Measurements from ENCODE around the gene TTC8.

DNA sequence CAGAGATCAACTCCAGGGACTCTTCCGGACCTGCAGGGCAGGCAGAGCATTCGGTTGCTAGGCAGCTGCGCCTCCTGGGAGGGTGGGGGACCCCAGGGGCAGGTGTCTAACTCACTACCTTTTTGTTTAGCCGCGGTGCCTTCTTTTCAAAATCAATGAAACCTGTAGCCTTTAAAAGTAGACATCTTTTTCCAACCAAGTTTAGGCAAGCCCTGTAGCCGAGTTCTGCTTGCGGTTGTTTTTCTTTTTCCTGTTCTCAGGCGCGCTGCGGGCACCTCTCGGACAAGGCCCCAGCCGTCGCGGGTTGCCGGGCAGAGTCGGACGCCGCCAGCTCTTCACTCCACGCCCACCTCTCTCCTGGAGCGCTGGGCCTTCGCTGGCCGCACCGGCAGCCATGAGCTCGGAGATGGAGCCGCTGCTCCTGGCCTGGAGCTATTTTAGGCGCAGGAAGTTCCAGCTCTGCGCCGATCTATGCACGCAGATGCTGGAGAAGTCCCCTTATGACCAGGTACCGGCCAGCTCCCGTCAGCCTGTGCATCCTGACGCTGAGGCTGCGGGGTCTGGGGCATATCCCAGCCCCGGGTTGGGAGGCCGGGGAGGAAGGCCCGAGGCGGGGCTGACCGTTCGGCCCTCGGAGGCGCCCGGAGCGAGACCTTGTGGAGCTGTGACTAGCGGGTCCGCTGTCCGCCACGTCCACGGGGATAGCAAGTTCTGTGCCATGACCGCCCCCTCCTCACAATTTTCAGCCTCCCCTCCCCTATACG, at the start of gene TTC8:
- peak; percentile 63 for TF ChIP-seq POLR2A (IDR thresholded peaks at IDR 0.05)
- TF ChIP-seq, protein P1, sequence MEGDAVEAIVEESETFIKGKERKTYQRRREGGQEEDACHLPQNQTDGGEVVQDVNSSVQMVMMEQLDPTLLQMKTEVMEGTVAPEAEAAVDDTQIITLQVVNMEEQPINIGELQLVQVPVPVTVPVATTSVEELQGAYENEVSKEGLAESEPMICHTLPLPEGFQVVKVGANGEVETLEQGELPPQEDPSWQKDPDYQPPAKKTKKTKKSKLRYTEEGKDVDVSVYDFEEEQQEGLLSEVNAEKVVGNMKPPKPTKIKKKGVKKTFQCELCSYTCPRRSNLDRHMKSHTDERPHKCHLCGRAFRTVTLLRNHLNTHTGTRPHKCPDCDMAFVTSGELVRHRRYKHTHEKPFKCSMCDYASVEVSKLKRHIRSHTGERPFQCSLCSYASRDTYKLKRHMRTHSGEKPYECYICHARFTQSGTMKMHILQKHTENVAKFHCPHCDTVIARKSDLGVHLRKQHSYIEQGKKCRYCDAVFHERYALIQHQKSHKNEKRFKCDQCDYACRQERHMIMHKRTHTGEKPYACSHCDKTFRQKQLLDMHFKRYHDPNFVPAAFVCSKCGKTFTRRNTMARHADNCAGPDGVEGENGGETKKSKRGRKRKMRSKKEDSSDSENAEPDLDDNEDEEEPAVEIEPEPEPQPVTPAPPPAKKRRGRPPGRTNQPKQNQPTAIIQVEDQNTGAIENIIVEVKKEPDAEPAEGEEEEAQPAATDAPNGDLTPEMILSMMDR (IDR thresholded peaks at IDR 0.05) = no peak
- TF ChIP-seq EP300 (IDR thresholded peaks at IDR 0.05; ENCODE audit: low read depth) = no peak
- peak; percentile 64 to 85 (median 81) for TF ChIP-seq POLR2AphosphoS5 (IDR thresholded peaks at IDR 0.05)

Data from transverse colon (tissue), 4 donors.